Stimulated activated CD4-positive, alpha-beta T cell treated with anti-CD3 and anti-CD28 coated beads, Interleukin-1b, Interleukin-23, amount 100 ng/mL, for 4 hours (primary cell): Measurements from ENCODE around the gene NUAK2.

Experiments used
- DNase-seq, 2 donors: peaks; one replicate each; pipeline ENCODE4 v3.0.0-alpha.2; 2020; ENCODE audit warnings: low read depth in 2 of 2

NUAK2 gene

GRCh38 chr1:205256951-205257625 lies 64.5 kb downstream of the NUAK2 start:
- no peak for DNase-seq

DNA sequence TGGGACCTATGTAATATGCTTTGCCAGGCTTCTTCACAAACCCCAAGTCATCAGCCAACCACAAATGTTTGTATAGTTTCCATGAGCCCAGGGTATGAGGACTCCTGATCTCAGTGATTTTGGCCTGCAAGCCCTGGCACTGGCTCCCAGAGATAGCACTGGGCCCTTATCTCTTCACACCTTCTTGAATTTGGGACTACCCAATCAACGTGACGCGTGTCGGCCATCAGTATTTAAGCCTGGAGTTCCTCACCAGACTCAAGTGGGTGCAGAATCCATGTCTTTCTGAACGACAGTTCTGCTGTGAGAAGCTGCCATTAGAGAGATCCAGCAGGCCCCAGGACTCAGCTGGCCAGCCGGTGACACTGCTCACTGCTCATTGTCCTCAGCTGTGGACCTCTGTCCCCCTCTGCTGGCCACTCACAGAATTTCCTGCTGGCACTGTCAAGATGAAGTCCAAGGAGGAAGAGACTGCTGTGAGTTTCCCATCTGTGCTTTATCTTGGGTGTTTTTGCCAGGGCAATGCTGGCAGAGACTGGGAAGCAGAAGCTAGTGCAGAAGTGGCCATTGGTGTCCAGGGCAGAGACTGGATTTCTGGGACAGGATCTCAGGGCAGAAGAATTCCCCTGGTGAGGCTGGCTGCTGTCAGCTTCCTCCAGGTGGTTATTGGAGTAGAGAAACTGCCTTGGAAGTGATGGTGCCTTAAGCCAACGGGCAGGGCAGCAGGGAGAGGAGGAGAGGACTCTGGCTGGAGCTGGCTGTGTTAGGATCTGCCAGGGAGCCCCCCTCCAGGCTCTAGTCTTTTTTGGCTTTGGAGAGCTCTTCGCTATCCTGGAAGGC lies 65.4 kb downstream of the NUAK2 start:
- DNase-seq = peak; percentile 83 to 85
